GM12878 (cell line): Measurements from ENCODE around the gene CCDC88C. TPM values are rescaled to one million over a fixed set of nuclear protein-coding genes. Genes with fewer than 3 reads are reported as not detected.

Experiments
- ATAC-seq: fragments of 200-7000 bp; cut with Tn5 transposase; 3 replicates; pipeline ENCODE4 v1.9.1; 2020; ENCODE audit warnings: mild to moderate bottlenecking, moderate library complexity
- BruUV-seq: library from RNA; stranded (reverse); fragments of 400-500 nt; replicated peaks from 2 replicates; lab custom pipeline; 2021; lab: Mats Ljungman, UMichigan
- CTCF ChIA-PET: fragments of 300-600 bp; sonication (Branson Sonifier 250); formaldehyde crosslinking; extraction: SDS; loops from one replicate; lab custom pipeline; 2021; ENCODE audit warnings: inconsistent platforms; lab: Yijun Ruan, JAX
- POLR2A ChIA-PET: fragments of 350-600 bp; formaldehyde crosslinking; extraction: SDS; loops from one replicate; lab custom pipeline; 2021; ENCODE audit warnings: inconsistent platforms; lab: Charles Lee
- RAD21 ChIA-PET: fragments of 300-600 bp; sonication (Branson Sonifier 250); formaldehyde crosslinking; loops from one replicate; lab custom pipeline; 2023; ENCODE audit warnings: antibody characterized with exemption; ENCODE audit not compliant: unreplicated experiment; lab: Charles Lee
- SMC1A ChIA-PET: fragments of 300-600 bp; sonication (Branson Sonifier 250); formaldehyde crosslinking; loops from one replicate; lab custom pipeline; 2023; ENCODE audit not compliant: unreplicated experiment, uncharacterized antibody; lab: Charles Lee
- DNase-seq: peaks from one replicate; pipeline ENCODE4 v3.0.0-alpha.2; 2011; ENCODE audit warnings: low read depth, low spot score
- FAIRE-seq: peaks from 3 replicates; lab custom pipeline; 2011; peaks lifted over from hg19 to GRCh38; lab: Jason Lieb, UNC
- H2AFZ ChIP-seq: 2 replicates; pipeline ENCODE4 v1.6.0; 2011; ENCODE audit warnings: low read depth, low read length, control low read depth; ENCODE audit not compliant: control insufficient read depth
- H3K27ac ChIP-seq: 2 replicates; pipeline ENCODE4 v1.5.1; 2011; ENCODE audit warnings: control low read depth; ENCODE audit not compliant: control insufficient read depth, insufficient read depth
- H3K27me3 ChIP-seq, 2 experiments: replicated peaks in 1 of 2; 2 replicates each; pipeline versions ENCODE4 v1.6.0 to v1.6.1; 2011; ENCODE audit warnings: low read length in 1 of 2; ENCODE audit not compliant: control insufficient read depth in 2 of 2, insufficient read depth in 2 of 2
- H3K36me3 ChIP-seq, 2 experiments: 2 replicates each; pipeline ENCODE4 v1.5.1; 2011; ENCODE audit warnings: low read length in 1 of 2; ENCODE audit not compliant: control insufficient read depth in 2 of 2, insufficient read depth in 2 of 2
- H3K4me1 ChIP-seq: 2 replicates; pipeline ENCODE4 v1.6.1; 2011; ENCODE audit warnings: mild to moderate bottlenecking, low read length, moderate library complexity, mixed read lengths; ENCODE audit not compliant: control insufficient read depth, insufficient read depth
- H3K4me2 ChIP-seq: 2 replicates; pipeline ENCODE4 v1.6.0; 2011; ENCODE audit warnings: control low read depth; ENCODE audit not compliant: control insufficient read depth, insufficient read depth
- H3K4me3 ChIP-seq: fragments of 200-600 bp; sonication (generic); 2 replicates; pipeline ENCODE4 v1.5.1; 2016
- H3K79me2 ChIP-seq: 2 replicates; pipeline ENCODE4 v1.6.0; 2011; ENCODE audit warnings: low read length; ENCODE audit not compliant: control insufficient read depth, insufficient read depth
- H3K9ac ChIP-seq: 2 replicates; pipeline ENCODE4 v1.8.0; 2011; ENCODE audit warnings: low read length, control low read depth, mixed read lengths; ENCODE audit not compliant: control insufficient read depth, insufficient read depth
- H3K9me3 ChIP-seq: replicated peaks from 3 replicates; pipeline ENCODE4 v1.5.1; 2011; ENCODE audit warnings: mild to moderate bottlenecking, low read length; ENCODE audit not compliant: control insufficient read depth, insufficient read depth
- H4K20me1 ChIP-seq: 2 replicates; pipeline ENCODE4 v1.6.0; 2011; ENCODE audit not compliant: control insufficient read depth, insufficient read depth
- CEBPZ ChIP-seq: fragments of 150-350 bp; IDR thresholded peaks from 2 replicates; pipeline ENCODE4 v1.6.1; 2016; ENCODE audit warnings: low read depth, low read length
- SPI1 ChIP-seq: IDR thresholded peaks from 2 replicates; pipeline ENCODE4 v1.6.1; 2011; ENCODE audit warnings: low read depth, mild to moderate bottlenecking, low read length, moderate library complexity, borderline replicate concordance; ENCODE audit not compliant: insufficient read depth
- WGBS: methylation state at CpG from one replicate; pipeline ENCODE4 v1.1.6; 2016; ENCODE audit warnings: low lambda C conversion rate; ENCODE audit not compliant: insufficient replicate concordance, insufficient coverage; ENCODE audit errors: missing lambda C conversion rate; 5-methylcytosine and 5-hydroxymethylcytosine counted together
- in situ Hi-C: fragments of 300-500 bp; cut with MboI; formaldehyde crosslinking; loops from 9 replicates; pipeline ENCODE4 v1.14.3; 2018; ENCODE audit warnings: mixed read lengths
- intact Hi-C: fragments of 100-400 bp; cut with micrococcal nuclease; formaldehyde crosslinking; loops from one replicate; pipeline ENCODE4 v1.14.2; 2022; ENCODE audit not compliant: unreplicated experiment
- polyA plus RNA-seq, 11 experiments: library from polyadenylated mRNA; depleted of rRNA in 4 of 11; unstranded in 6 of 11; stranded (reverse) in 5 of 11; fragments of >200 nt; fragmentation: Nextera tagmentation in 4 of 11; fragmentation: Illumina TruSeq in 1 of 11; extraction: Ambion mirVana in 4 of 11; extraction: Trizol in 1 of 11; gene quantifications; 1 replicate in 1 of 11; 2 replicates in 10 of 11; pipeline versions ENCODE4 v1.2.1 to v1.2.3, GENCODE V29; 2011 to 2016; ENCODE audit warnings: inconsistent platforms in 2 of 11, missing spikeins in 2 of 11, low read depth in 1 of 11
- total RNA-seq, 4 experiments: library from RNA; depleted of rRNA in 3 of 4; stranded (reverse); fragments of >200 nt in 3 of 4; fragmentation: Illumina TruSeq in 1 of 4; extraction: Trizol in 1 of 4; gene quantifications; 2 replicates each; pipeline versions ENCODE4 v1.2.1 to v1.2.3, GENCODE V29; 2013 to 2021

Gene CCDC88C
- total and polyA plus RNA-seq, 10 of the 15 experiments (the other 5 are each of a cell fraction or from before 2014, with no cell fraction given) = 4.0 to 79.6 (median 36.6) TPM

DNA sequence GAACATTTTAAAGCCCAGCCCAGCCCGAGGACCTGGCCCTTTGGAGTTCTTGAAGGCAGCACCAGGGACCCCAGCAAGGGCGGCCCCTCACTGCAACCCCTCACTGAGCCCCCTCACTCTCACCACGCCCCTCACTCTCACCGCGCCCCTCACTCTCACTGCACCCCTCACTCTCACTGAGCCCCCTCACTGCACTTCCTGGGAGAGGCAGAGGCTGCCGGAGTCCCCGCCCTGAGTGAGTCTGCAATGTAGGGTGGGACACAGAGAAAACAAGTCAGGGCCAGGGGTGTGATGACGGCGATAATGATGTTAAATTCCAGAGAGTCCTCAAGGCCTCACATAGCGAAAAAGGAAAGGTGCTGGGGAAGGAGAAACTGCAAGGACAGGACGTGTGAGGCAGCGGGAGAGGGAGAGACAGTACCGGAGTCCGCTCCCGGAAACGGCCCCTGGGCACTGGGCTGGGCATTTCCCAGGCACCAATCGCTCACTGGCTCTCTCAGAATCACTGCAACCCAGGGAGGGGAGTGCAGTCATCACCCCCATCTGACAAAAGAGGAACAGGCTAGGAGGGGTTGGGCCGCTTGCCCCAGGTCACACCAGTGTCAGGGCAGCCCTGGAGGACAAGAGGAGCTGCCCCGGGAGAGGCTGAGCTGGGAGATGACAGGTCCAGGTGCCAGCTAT lies 24.9 kb downstream of the CCDC88C start:
- Histone ChIP-seq H3K4me1 (peaks cover 81% of the 10 kb centered on the region), H3K27ac (peak overlapping the region; percentile 9; the same call in 1 of the 2 replicates), H3K4me2 (peak overlapping the region; percentile 41), H3K27me3 (no peaks in the 10 kb centered on the region), H2AFZ (no peak overlapping the region), H4K20me1 (peaks cover 7% of the 10 kb centered on the region; the same call in 1 of the 2 replicates), H3K79me2 (peaks cover 95% of the 10 kb centered on the region), H3K4me3 (no peak overlapping the region), H3K36me3 (peaks cover 19 to 33% of the 10 kb centered on the region in 2 experiments), H3K9ac (no peak overlapping the region), H3K9me3 (no peaks in the 10 kb centered on the region)
- no TSS peak for BruUV-seq
- ATAC-seq (no peak), DNase-seq (no peak), FAIRE-seq (no peak)
- TF ChIP-seq CEBPZ (no peak), SPI1 (peak; percentile 75)
- 66% methylated on average over 19 of the region's 19 CpGs for WGBS
- SMC1A ChIA-PET = interaction anchor here (0.7 to 2.0 kb wide), 4 partner anchors 10 to 22 kb away, joined by 3 to 11 read pairs (median 6); no protein-coding TSS in a partner anchor
- intact Hi-C loops = no loop called here
- RAD21 ChIA-PET = interaction anchor here (1.2 to 1.7 kb wide), 3 partner anchors 18 to 23 kb away, joined by 4 to 6 read pairs (median 5); no protein-coding TSS in a partner anchor
- in situ Hi-C loops = no loop called here
- CTCF ChIA-PET = interaction anchor here (1.1 to 1.8 kb wide), 3 partner anchors 21 to 68 kb away, joined by 3 to 6 read pairs (median 3); no protein-coding TSS in a partner anchor
- POLR2A ChIA-PET = interaction anchor here (1.1 to 1.9 kb wide), 2 partner anchors 20 to 22 kb away, joined by 3 to 9 read pairs; no protein-coding TSS in a partner anchor
